GM12878 (cell line): Measurements from ENCODE around the gene MLXIP. TPM values are rescaled to one million over a fixed set of nuclear protein-coding genes. Genes with fewer than 3 reads are reported as not detected.

Experiments
- ATAC-seq: fragments of 200-7000 bp; cut with Tn5 transposase; 3 replicates; pipeline ENCODE4 v1.9.1; 2020; ENCODE audit warnings: mild to moderate bottlenecking, moderate library complexity
- BruUV-seq: library from RNA; stranded (reverse); fragments of 400-500 nt; replicated peaks from 2 replicates; lab custom pipeline; 2021; lab: Mats Ljungman, UMichigan
- CTCF ChIA-PET: fragments of 300-600 bp; sonication (Branson Sonifier 250); formaldehyde crosslinking; extraction: SDS; loops from one replicate; lab custom pipeline; 2021; ENCODE audit warnings: inconsistent platforms; lab: Yijun Ruan, JAX
- POLR2A ChIA-PET: fragments of 350-600 bp; formaldehyde crosslinking; extraction: SDS; loops from one replicate; lab custom pipeline; 2021; ENCODE audit warnings: inconsistent platforms; lab: Charles Lee
- RAD21 ChIA-PET: fragments of 300-600 bp; sonication (Branson Sonifier 250); formaldehyde crosslinking; loops from one replicate; lab custom pipeline; 2023; ENCODE audit warnings: antibody characterized with exemption; ENCODE audit not compliant: unreplicated experiment; lab: Charles Lee
- SMC1A ChIA-PET: fragments of 300-600 bp; sonication (Branson Sonifier 250); formaldehyde crosslinking; loops from one replicate; lab custom pipeline; 2023; ENCODE audit not compliant: unreplicated experiment, uncharacterized antibody; lab: Charles Lee
- DNase-seq: peaks from one replicate; pipeline ENCODE4 v3.0.0-alpha.2; 2011; ENCODE audit warnings: low read depth, low spot score
- FAIRE-seq: peaks from 3 replicates; lab custom pipeline; 2011; peaks lifted over from hg19 to GRCh38; lab: Jason Lieb, UNC
- H2AFZ ChIP-seq: 2 replicates; pipeline ENCODE4 v1.6.0; 2011; ENCODE audit warnings: low read depth, low read length, control low read depth; ENCODE audit not compliant: control insufficient read depth
- H3K27ac ChIP-seq: 2 replicates; pipeline ENCODE4 v1.5.1; 2011; ENCODE audit warnings: control low read depth; ENCODE audit not compliant: control insufficient read depth, insufficient read depth
- H3K27me3 ChIP-seq, 2 experiments: replicated peaks in 1 of 2; 2 replicates each; pipeline versions ENCODE4 v1.6.0 to v1.6.1; 2011; ENCODE audit warnings: low read length in 1 of 2; ENCODE audit not compliant: control insufficient read depth in 2 of 2, insufficient read depth in 2 of 2
- H3K36me3 ChIP-seq, 2 experiments: 2 replicates each; pipeline ENCODE4 v1.5.1; 2011; ENCODE audit warnings: low read length in 1 of 2; ENCODE audit not compliant: control insufficient read depth in 2 of 2, insufficient read depth in 2 of 2
- H3K4me1 ChIP-seq: 2 replicates; pipeline ENCODE4 v1.6.1; 2011; ENCODE audit warnings: mild to moderate bottlenecking, low read length, moderate library complexity, mixed read lengths; ENCODE audit not compliant: control insufficient read depth, insufficient read depth
- H3K4me2 ChIP-seq: 2 replicates; pipeline ENCODE4 v1.6.0; 2011; ENCODE audit warnings: control low read depth; ENCODE audit not compliant: control insufficient read depth, insufficient read depth
- H3K4me3 ChIP-seq: fragments of 200-600 bp; sonication (generic); 2 replicates; pipeline ENCODE4 v1.5.1; 2016
- H3K79me2 ChIP-seq: 2 replicates; pipeline ENCODE4 v1.6.0; 2011; ENCODE audit warnings: low read length; ENCODE audit not compliant: control insufficient read depth, insufficient read depth
- H3K9ac ChIP-seq: 2 replicates; pipeline ENCODE4 v1.8.0; 2011; ENCODE audit warnings: low read length, control low read depth, mixed read lengths; ENCODE audit not compliant: control insufficient read depth, insufficient read depth
- H3K9me3 ChIP-seq: replicated peaks from 3 replicates; pipeline ENCODE4 v1.5.1; 2011; ENCODE audit warnings: mild to moderate bottlenecking, low read length; ENCODE audit not compliant: control insufficient read depth, insufficient read depth
- H4K20me1 ChIP-seq: 2 replicates; pipeline ENCODE4 v1.6.0; 2011; ENCODE audit not compliant: control insufficient read depth, insufficient read depth
- CREB1 ChIP-seq: IDR thresholded peaks from 2 replicates; pipeline ENCODE4 v1.6.1; 2012; ENCODE audit warnings: low read depth, mild to moderate bottlenecking, inconsistent platforms
- WGBS: methylation state at CpG from one replicate; pipeline ENCODE4 v1.1.6; 2016; ENCODE audit warnings: low lambda C conversion rate; ENCODE audit not compliant: insufficient replicate concordance, insufficient coverage; ENCODE audit errors: missing lambda C conversion rate; 5-methylcytosine and 5-hydroxymethylcytosine counted together
- in situ Hi-C: fragments of 300-500 bp; cut with MboI; formaldehyde crosslinking; loops from 9 replicates; pipeline ENCODE4 v1.14.3; 2018; ENCODE audit warnings: mixed read lengths
- intact Hi-C: fragments of 100-400 bp; cut with micrococcal nuclease; formaldehyde crosslinking; loops from one replicate; pipeline ENCODE4 v1.14.2; 2022; ENCODE audit not compliant: unreplicated experiment
- polyA plus RNA-seq, 11 experiments: library from polyadenylated mRNA; depleted of rRNA in 4 of 11; unstranded in 6 of 11; stranded (reverse) in 5 of 11; fragments of >200 nt; fragmentation: Nextera tagmentation in 4 of 11; fragmentation: Illumina TruSeq in 1 of 11; extraction: Ambion mirVana in 4 of 11; extraction: Trizol in 1 of 11; gene quantifications; 1 replicate in 1 of 11; 2 replicates in 10 of 11; pipeline versions ENCODE4 v1.2.1 to v1.2.3, GENCODE V29; 2011 to 2016; ENCODE audit warnings: inconsistent platforms in 2 of 11, missing spikeins in 2 of 11, low read depth in 1 of 11
- total RNA-seq, 4 experiments: library from RNA; depleted of rRNA in 3 of 4; stranded (reverse); fragments of >200 nt in 3 of 4; fragmentation: Illumina TruSeq in 1 of 4; extraction: Trizol in 1 of 4; gene quantifications; 2 replicates each; pipeline versions ENCODE4 v1.2.1 to v1.2.3, GENCODE V29; 2013 to 2021
- TF ChIP-seq, protein P1 (sequence below): fragments of 450-650 bp; IDR thresholded peaks from 2 replicates; pipeline ENCODE4 v1.6.1; 2017; ENCODE audit warnings: mild to moderate bottlenecking, low read depth, inconsistent platforms; ENCODE audit not compliant: poor library complexity, severe bottlenecking
- TF ChIP-seq, protein P2 (sequence below): IDR thresholded peaks from 2 replicates; pipeline ENCODE4 v1.6.1; 2011; ENCODE audit warnings: low read depth, low read length, improper control_type of control experiment, borderline replicate concordance

The MLXIP gene
- total and polyA plus RNA-seq, 10 of the 15 experiments (the other 5 are each of a cell fraction or from before 2014, with no cell fraction given): 1.1 to 23.7 (median 7.0) TPM

DNA sequence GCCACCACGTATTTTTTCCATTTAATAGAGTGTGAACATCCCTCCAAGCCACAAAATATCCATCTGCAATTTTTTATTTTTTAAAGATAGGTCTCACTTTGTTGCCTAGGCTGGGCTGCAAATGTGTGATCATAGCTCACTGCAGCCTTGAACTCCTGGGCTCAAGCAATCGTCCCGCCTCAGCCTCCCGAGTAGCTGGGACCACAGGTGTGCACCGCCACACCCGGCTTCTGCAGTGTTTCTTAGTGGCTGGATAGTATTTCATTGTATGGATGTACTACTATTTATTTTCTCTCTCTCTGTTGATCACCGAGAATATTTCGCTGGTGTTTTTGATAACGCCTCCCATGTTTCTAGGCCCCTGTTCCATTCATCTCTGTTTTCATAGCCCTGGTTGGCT is 17.5 kb downstream of the MLXIP start:
- Histone ChIP-seq H3K4me3 (no peak overlapping the region), H4K20me1 (no peaks in the 10 kb centered on the region), H2AFZ (no peak overlapping the region), H3K4me1 (peaks cover 8% of the 10 kb centered on the region), H3K27ac (no peak overlapping the region), H3K27me3 (no peaks in the 10 kb centered on the region), H3K4me2 (no peak overlapping the region), H3K9me3 (no peaks in the 10 kb centered on the region; the same call in 2 of the 3 replicates), H3K79me2 (no peaks in the 10 kb centered on the region; the same call in 1 of the 2 replicates), H3K9ac (no peak overlapping the region), H3K36me3 (no peaks in the 10 kb centered on the region; a peak in 1 of 4 replicates)
- BruUV-seq: no TSS peak
- FAIRE-seq (no peak), ATAC-seq (no peak), DNase-seq (no peak)
- 77% methylated on average over 9 of the region's 9 CpGs for WGBS
- in situ Hi-C loops: no loop called here
- TF ChIP-seq CREB1: no peak
- TF ChIP-seq, protein P1, sequence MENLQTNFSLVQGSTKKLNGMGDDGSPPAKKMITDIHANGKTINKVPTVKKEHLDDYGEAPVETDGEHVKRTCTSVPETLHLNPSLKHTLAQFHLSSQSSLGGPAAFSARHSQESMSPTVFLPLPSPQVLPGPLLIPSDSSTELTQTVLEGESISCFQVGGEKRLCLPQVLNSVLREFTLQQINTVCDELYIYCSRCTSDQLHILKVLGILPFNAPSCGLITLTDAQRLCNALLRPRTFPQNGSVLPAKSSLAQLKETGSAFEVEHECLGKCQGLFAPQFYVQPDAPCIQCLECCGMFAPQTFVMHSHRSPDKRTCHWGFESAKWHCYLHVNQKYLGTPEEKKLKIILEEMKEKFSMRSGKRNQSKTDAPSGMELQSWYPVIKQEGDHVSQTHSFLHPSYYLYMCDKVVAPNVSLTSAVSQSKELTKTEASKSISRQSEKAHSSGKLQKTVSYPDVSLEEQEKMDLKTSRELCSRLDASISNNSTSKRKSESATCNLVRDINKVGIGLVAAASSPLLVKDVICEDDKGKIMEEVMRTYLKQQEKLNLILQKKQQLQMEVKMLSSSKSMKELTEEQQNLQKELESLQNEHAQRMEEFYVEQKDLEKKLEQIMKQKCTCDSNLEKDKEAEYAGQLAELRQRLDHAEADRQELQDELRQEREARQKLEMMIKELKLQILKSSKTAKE: no peak
- TF ChIP-seq, protein P2, sequence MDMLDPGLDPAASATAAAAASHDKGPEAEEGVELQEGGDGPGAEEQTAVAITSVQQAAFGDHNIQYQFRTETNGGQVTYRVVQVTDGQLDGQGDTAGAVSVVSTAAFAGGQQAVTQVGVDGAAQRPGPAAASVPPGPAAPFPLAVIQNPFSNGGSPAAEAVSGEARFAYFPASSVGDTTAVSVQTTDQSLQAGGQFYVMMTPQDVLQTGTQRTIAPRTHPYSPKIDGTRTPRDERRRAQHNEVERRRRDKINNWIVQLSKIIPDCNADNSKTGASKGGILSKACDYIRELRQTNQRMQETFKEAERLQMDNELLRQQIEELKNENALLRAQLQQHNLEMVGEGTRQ: no peak
- POLR2A ChIA-PET: interaction anchor here (0.6 kb wide), 1 partner anchor 173 kb away, joined by 3 read pairs; no protein-coding TSS in a partner anchor
- intact Hi-C loops: no loop called here
- CTCF ChIA-PET: interaction anchor here (1.1 to 2.2 kb wide), 3 partner anchors 8 to 16 kb away, joined by 3 to 8 read pairs (median 4); no protein-coding TSS in a partner anchor
- RAD21 ChIA-PET: no interaction called here
- SMC1A ChIA-PET: interaction anchor here (0.8 kb wide), 1 partner anchor 13 kb away, joined by 3 read pairs; no protein-coding TSS in a partner anchor
